Measurements from ENCODE around the gene CDC42EP5. TPM values are rescaled to one million over a fixed set of nuclear protein-coding genes. Genes with fewer than 3 reads are reported as not detected.
"Not testable (repeated sequence)": the region's sequence is repeated elsewhere in the genome, so short reads cannot be mapped to it uniquely, and the experiment has no call there.

The CDC42EP5 gene
- total RNA-seq, 1 donor from 2014 or later, result 18.2 TPM

DNA sequence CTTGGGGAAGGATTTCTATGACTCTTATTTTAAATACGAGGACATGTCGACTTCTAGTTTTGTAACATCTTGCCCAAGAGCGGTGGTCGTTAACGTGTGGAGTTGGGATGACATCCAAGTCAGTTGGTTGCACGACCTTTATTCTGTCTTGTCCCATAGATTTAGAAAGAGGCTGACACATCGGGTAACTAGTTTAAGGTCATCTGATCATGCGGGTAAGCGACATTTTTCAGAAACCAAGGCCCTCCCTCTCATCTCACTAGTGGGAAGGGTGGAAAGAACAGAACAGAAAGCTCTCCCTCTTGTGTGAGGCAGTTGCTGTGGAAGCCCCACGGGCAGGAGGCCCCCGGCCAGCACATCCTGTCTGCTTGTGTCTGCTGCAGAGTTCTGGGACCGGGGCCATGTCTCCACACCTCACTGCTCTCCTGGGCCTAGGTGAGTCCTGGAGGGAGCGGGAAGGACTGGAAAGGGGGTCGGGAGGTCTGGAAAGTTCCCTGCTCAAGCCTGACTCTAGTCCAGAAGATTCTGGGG lies 29.5 kb upstream of the CDC42EP5 start, which contains the start of gene LAIR2:
Gene LAIR2, plus strand, starts transcription at position 314 of the 531 bp plus-strand sequence. Its CDS starts 88 bp downstream, at position 402.
- no peaks in the 10 kb centered on the region for H3K27me3 ChIP-seq (ENCODE audit: control insufficient read depth, insufficient read depth, low read length)
- H3K4me3 ChIP-seq (ENCODE audit: low read depth, low read length), result no peak within 1 kb of the TSS
- DNase-seq (ENCODE audit: low read depth) (no peak), FAIRE-seq (no peak)
- no peaks in the 10 kb centered on the region for H3K36me3 ChIP-seq (ENCODE audit: control insufficient read depth, insufficient read depth, low read length)
- TF ChIP-seq CTCF (IDR thresholded peaks at IDR 0.05; ENCODE audit: insufficient read depth, low read length, severe bottlenecking), result no peak

DNA sequence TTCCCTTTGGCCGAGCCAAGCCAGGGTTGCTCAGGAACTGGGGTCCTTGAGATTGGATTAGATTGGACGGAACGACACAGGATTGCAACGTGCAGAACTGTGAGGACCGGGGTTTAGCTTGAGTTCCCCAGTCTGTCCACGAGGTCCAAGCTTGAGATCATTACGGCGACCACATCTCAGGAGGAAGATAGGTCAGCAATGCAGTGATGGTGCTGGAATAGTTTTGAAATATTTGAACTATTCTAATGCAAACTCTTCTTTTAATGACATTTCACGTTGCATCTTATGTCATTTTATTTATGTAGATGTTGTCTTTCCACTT lies 25.3 kb upstream of the CDC42EP5 start:
- H3K4me3 ChIP-seq (ENCODE audit: low read depth, low read length); FAIRE-seq; H3K27me3 ChIP-seq (ENCODE audit: control insufficient read depth, insufficient read depth, low read length); DNase-seq (ENCODE audit: low read depth); H3K36me3 ChIP-seq (ENCODE audit: control insufficient read depth, insufficient read depth, low read length): not testable (repeated sequence)

GRCh38 chr19:54497747-54498450 lies 24.8 kb upstream of the CDC42EP5 start:
- not testable (repeated sequence) for H3K4me3 ChIP-seq (ENCODE audit: low read depth, low read length); H3K27me3 ChIP-seq (ENCODE audit: control insufficient read depth, insufficient read depth, low read length); DNase-seq (ENCODE audit: low read depth); H3K36me3 ChIP-seq (ENCODE audit: control insufficient read depth, insufficient read depth, low read length)
- FAIRE-seq, result peak; percentile 68

DNA sequence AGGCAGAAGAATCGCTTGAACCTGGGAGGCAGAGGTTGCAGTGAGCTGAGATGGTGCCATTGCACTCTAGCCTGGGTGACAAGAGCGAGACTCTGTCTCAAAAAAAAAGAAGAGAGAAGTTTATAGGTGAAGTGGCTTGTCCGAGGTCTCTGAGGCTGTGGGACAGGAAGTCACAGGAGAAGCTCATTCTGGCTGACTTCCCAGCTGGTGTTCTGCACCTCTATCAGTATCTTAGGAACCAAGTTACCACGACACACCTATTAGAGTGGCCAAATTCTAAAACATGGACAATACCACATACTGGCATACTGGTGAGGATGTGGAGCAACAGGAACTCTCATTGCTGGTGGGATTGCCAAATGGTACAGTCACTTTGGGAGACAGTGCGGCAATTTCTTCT lies 22.2 kb upstream of the CDC42EP5 start:
- not testable (repeated sequence) for H3K27me3 ChIP-seq (ENCODE audit: control insufficient read depth, insufficient read depth, low read length); H3K4me3 ChIP-seq (ENCODE audit: low read depth, low read length); H3K36me3 ChIP-seq (ENCODE audit: control insufficient read depth, insufficient read depth, low read length); FAIRE-seq; DNase-seq (ENCODE audit: low read depth)

DNA sequence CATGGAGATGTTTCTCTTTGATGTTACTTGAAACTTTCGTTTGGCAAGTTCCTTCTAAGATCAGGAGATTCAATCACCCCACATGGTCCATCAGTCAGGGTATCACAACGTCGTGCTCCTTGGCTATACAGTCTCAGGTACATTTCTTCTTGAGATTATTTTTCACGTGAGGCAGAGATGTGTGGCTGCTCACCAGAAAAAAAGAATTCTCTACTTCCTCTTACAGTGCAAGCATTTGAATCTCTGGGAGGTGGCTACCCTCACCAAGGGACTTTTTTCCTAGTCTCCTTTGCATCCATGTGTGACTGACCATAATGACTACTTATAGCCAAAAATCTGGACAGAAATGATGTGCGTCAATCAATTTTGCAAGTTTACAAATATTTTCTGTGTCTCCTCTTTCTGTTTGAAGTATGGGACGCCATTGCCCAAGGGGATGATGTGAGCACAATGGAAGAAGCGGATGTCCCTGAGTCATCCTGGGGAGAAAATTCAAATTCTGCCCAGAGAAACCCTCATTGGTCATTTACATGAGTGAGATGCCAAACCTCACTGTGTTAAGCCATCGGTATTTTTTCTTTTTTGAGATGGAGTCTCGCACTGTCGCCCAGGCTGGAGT lies 21.0 kb upstream of the CDC42EP5 start:
- FAIRE-seq (no peak), DNase-seq (ENCODE audit: low read depth) (no peak)
- Histone ChIP-seq H3K36me3 (ENCODE audit: control insufficient read depth, insufficient read depth, low read length) (no peaks in the 10 kb centered on the region), H3K4me3 (ENCODE audit: low read depth, low read length) (no peak overlapping the region), H3K27me3 (ENCODE audit: control insufficient read depth, insufficient read depth, low read length) (no peaks in the 10 kb centered on the region)
- TF ChIP-seq CTCF (IDR thresholded peaks at IDR 0.05; ENCODE audit: insufficient read depth, low read length, severe bottlenecking), result no peak

- DNase-seq (ENCODE audit: low read depth); H3K27me3 ChIP-seq (ENCODE audit: control insufficient read depth, insufficient read depth, low read length); H3K36me3 ChIP-seq (ENCODE audit: control insufficient read depth, insufficient read depth, low read length); FAIRE-seq; H3K4me3 ChIP-seq (ENCODE audit: low read depth, low read length): not testable (repeated sequence)
These were observed 20.0 kb upstream of the CDC42EP5 start for GRCh38 chr19:54493056-54493455.

GRCh38 chr19:54492568-54492967 lies 19.5 kb upstream of the CDC42EP5 start:
- no peak overlapping the region for H3K4me3 ChIP-seq (ENCODE audit: low read depth, low read length)
- TF ChIP-seq CTCF (IDR thresholded peaks at IDR 0.05; ENCODE audit: insufficient read depth, low read length, severe bottlenecking), result no peak
- DNase-seq (ENCODE audit: low read depth) (no peak), FAIRE-seq (no peak)
- H3K36me3 ChIP-seq (ENCODE audit: control insufficient read depth, insufficient read depth, low read length), result no peaks in the 10 kb centered on the region
- no peaks in the 10 kb centered on the region for H3K27me3 ChIP-seq (ENCODE audit: control insufficient read depth, insufficient read depth, low read length)

DNA sequence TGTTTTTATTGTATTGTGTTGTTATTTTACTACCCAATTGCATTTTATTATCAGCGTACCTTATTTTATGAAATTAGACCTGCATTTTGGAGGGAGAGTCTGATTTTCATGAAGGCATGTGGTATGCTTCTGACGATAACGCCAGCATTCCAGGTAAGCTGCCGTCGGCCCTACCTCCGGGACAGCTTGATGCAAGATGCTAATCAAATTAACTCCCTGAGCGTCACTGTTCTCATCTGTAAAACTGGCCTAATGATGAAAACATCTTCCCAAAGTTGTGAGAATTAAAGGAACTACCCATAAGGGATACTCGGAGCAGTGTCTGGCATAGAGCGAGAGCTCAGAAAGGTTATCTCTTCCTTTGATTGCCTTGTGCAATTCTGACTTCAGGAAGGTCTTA lies 16.7 kb upstream of the CDC42EP5 start:
- no peaks in the 10 kb centered on the region for H3K27me3 ChIP-seq (ENCODE audit: control insufficient read depth, insufficient read depth, low read length)
- DNase-seq (ENCODE audit: low read depth), result no peak

More for the DNA sequence above, 16.7 kb upstream of the CDC42EP5 start:
- FAIRE-seq, result no peak
- no peaks in the 10 kb centered on the region for H3K36me3 ChIP-seq (ENCODE audit: control insufficient read depth, insufficient read depth, low read length)
- H3K4me3 ChIP-seq (ENCODE audit: low read depth, low read length), result no peak overlapping the region
- no peak for TF ChIP-seq CTCF (IDR thresholded peaks at IDR 0.05; ENCODE audit: insufficient read depth, low read length, severe bottlenecking)
